Kidney (tissue), 14 donors: ENCODE results near the gene NRP2. TPM values are rescaled to one million over a fixed set of nuclear protein-coding genes. Genes with fewer than 3 reads are reported as not detected.
A peak's percentile ranks its signal among the peaks of the same experiment; 100 is the strongest.

ENCODE experiments used
- DNase-seq, 5 donors: peaks; one replicate each; pipeline ENCODE4 v3.0.0-alpha.2; 2013 to 2020
- FAIRE-seq: peaks from 2 replicates; lab custom pipeline; 2012; peaks lifted over from hg19 to GRCh38; lab: Jason Lieb, UNC
- H3K27ac ChIP-seq, 2 donors: one replicate each; pipeline ENCODE4 v1.7.0; 2013; ENCODE audit warnings: low read depth in 2 of 2, low read length in 2 of 2, inconsistent platforms in 1 of 2
- H3K27me3 ChIP-seq: one replicate; pipeline ENCODE4 v1.7.1; 2013; ENCODE audit warnings: low read length, inconsistent platforms; ENCODE audit not compliant: control insufficient read depth, insufficient read depth
- H3K36me3 ChIP-seq, 3 donors: one replicate each; pipeline versions ENCODE4 v1.7.0 to v1.7.1; 2013; ENCODE audit warnings: low read length in 3 of 3, control low read depth in 1 of 3, inconsistent platforms in 1 of 3; ENCODE audit not compliant: insufficient read depth in 3 of 3, control insufficient read depth in 2 of 3
- H3K4me1 ChIP-seq, 3 donors: one replicate each; pipeline versions ENCODE4 v1.7.0 to v1.7.1; 2013; ENCODE audit warnings: low read length in 3 of 3, inconsistent platforms in 1 of 3, low read depth in 1 of 3; ENCODE audit not compliant: control insufficient read depth in 2 of 3, insufficient read depth in 2 of 3
- H3K4me3 ChIP-seq, 3 donors: one replicate each; pipeline versions ENCODE4 v1.7.0 to v1.8.1; 2013; ENCODE audit warnings: low read length in 3 of 3, control low read depth in 1 of 3, inconsistent platforms in 1 of 3
- H3K9ac ChIP-seq, 3 donors: one replicate each; pipeline versions ENCODE4 v1.7.0 to v1.7.1; 2013; ENCODE audit warnings: low read length in 3 of 3, control low read depth in 1 of 3, inconsistent platforms in 1 of 3
- H3K9me3 ChIP-seq, 3 donors: one replicate each; pipeline versions ENCODE4 v1.7.0 to v1.7.1; 2013; ENCODE audit warnings: low read length in 3 of 3, control low read depth in 1 of 3, inconsistent platforms in 1 of 3; ENCODE audit not compliant: control insufficient read depth in 2 of 3, insufficient read depth in 1 of 3
- intact Hi-C: fragments of 100-400 bp; cut with DNase I; formaldehyde crosslinking; loops from one replicate; pipeline ENCODE4 v1.11.1; 2022
- polyA plus RNA-seq: library from polyadenylated mRNA; stranded (reverse); fragments of 350-450 nt; fragmentation: Illumina TruSeq; extraction: RNeasy Lipid Tissue Mini Kit (QIAGEN cat#74804); gene quantifications from one replicate; pipeline ENCODE4 v1.2.3, GENCODE V29; 2014; ENCODE audit warnings: low read depth, low replicate concordance; ENCODE audit not compliant: insufficient read depth
- total RNA-seq: library from RNA; stranded (reverse); fragmentation: NEBNext Ultra II Directional; extraction: Animal tissue kit (Norgen Biotek cat#: 25700); gene quantifications from one replicate; pipeline ENCODE4 v1.2.1, GENCODE V29; 2021
- TF ChIP-seq, protein P1 (sequence below): IDR thresholded peaks from 3 replicates; pipeline ENCODE4 v1.5.1; 2012; ENCODE audit warnings: mild to moderate bottlenecking, moderate library complexity, borderline replicate concordance; ENCODE audit not compliant: insufficient read depth; ENCODE audit errors: extremely low read depth
- donor health status: control.
- donor health status: control.
- donor health status: control.
- donor health status: control.
- donor health status: control.
- donor health status: DM: yes; HTN: yes; CAD: no.
- donor health status: Normal renal cell carcinoma (clear cell type).

The NRP2 gene
- total and polyA plus RNA-seq, 2 donors from 2014 or later, result 2.3 to 37.7 TPM

- H3K27ac ChIP-seq, result no peak overlapping the region
These were observed 22.4 kb upstream of the NRP2 start for GRCh38 chr2:205659922-205660321.

DNA sequence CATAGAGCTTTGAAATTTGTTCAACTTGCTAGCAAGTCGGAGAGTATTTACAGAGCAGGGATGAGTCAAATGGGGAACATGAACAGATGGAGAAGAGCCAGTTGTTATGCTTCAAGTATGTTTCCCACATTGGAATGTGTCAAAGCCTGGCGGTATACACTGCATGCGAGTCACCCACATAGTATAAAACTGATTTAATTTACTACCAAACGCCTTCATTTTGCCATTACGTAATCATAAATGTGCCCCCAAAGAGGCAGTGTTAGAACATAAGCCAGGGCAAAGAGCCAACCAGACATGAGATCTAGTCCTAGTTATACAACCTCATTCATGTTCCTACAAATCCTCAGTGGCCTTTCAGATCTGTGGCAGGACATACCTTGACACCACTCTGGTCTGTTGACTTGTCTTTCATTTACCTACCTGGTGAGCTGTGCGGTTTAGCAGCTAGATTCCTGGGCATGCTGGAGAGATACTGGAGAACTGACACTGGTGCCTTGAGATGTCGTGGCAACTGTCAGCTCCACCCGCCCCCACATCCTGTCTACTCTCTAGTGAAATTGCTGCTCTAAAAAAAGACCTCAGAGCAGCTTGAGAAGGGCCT, 21.7 kb upstream of the NRP2 start:
- Histone ChIP-seq H3K27me3 (no peaks in the 10 kb centered on the region), H3K9me3 (no peaks in the 10 kb centered on the region), H3K27ac (no peak overlapping the region), H3K9ac (no peak overlapping the region), H3K4me3 (no peak overlapping the region), H3K4me1 (no peaks in the 10 kb centered on the region), H3K36me3 (no peaks in the 10 kb centered on the region)
- intact Hi-C loops, result no loop called here
- DNase-seq (peak in 4 of 5 donors; percentile 54 to 67 (median 56)), FAIRE-seq (no peak)
- TF ChIP-seq, protein P1, sequence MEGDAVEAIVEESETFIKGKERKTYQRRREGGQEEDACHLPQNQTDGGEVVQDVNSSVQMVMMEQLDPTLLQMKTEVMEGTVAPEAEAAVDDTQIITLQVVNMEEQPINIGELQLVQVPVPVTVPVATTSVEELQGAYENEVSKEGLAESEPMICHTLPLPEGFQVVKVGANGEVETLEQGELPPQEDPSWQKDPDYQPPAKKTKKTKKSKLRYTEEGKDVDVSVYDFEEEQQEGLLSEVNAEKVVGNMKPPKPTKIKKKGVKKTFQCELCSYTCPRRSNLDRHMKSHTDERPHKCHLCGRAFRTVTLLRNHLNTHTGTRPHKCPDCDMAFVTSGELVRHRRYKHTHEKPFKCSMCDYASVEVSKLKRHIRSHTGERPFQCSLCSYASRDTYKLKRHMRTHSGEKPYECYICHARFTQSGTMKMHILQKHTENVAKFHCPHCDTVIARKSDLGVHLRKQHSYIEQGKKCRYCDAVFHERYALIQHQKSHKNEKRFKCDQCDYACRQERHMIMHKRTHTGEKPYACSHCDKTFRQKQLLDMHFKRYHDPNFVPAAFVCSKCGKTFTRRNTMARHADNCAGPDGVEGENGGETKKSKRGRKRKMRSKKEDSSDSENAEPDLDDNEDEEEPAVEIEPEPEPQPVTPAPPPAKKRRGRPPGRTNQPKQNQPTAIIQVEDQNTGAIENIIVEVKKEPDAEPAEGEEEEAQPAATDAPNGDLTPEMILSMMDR, result no peak

More at GRCh38 chr2:205659922-205660321, 22.4 kb upstream of the NRP2 start:
- H3K4me3 ChIP-seq, result no peak overlapping the region
- H3K9me3 ChIP-seq, result no peaks in the 10 kb centered on the region
- no peak overlapping the region for H3K9ac ChIP-seq
- no peaks in the 10 kb centered on the region for H3K36me3 ChIP-seq
- no peaks in the 10 kb centered on the region for H3K4me1 ChIP-seq
- no peak for DNase-seq
- H3K27me3 ChIP-seq, result no peaks in the 10 kb centered on the region
- intact Hi-C loops, result no loop called here
- TF ChIP-seq, protein P1, result no peak
- no peak for FAIRE-seq

DNA sequence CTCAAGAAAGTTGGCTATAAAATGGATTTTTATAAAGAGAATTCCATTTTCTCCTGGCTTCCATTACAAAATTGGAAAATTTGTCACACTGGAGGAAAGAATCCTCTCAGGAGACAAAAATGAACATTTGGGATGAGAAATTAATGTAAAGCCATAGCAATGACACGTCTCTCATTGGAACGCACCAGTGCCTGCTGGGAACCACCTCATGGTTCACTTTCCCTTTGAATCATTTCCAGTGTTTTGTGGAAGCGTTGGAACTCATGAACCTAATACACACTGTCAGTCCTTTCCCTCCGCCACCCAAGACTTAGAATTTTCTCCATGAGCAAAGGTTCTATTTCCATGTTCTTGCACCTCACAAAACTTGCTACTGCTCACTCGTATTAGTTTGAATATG, 21.0 kb upstream of the NRP2 start:
- TF ChIP-seq, protein P1, result no peak
- no peaks in the 10 kb centered on the region for H3K36me3 ChIP-seq
- H3K4me1 ChIP-seq, result no peaks in the 10 kb centered on the region
- H3K27ac ChIP-seq, result no peak overlapping the region
- H3K4me3 ChIP-seq, result no peak overlapping the region
- intact Hi-C loops, result no loop called here
- no peak for FAIRE-seq
- H3K9me3 ChIP-seq, result no peaks in the 10 kb centered on the region
- DNase-seq, result no peak
- no peaks in the 10 kb centered on the region for H3K27me3 ChIP-seq
- no peak overlapping the region for H3K9ac ChIP-seq
